ENCODE results near the gene IGFBP1.
A peak's percentile ranks its signal among the peaks of the same experiment; 100 is the strongest.

IGFBP1 gene

DNA sequence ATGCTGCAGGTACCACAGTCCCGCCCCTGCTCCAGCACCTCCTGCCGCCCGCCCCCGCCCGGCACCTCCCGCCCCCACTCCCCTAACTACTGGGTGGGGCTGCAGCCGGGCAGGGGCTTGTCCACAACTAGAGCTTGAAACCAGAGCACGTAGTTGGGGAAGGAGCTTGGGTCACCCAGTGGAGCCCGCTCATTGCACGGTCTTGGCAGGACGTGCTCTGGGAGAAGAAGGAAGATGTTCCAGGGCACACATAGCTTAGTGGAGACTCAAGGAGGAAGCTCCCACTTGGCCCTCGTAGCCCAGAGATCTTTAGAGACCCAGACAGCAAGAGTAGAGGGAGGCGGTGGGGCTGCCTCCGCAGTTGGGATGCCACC, 692 bp downstream of the IGFBP1 start:
- TF ChIP-seq SP1 (IDR thresholded peaks at IDR 0.05), result no peak
- no peak for TF ChIP-seq PKNOX1 (IDR thresholded peaks at IDR 0.05)
- no peak for TF ChIP-seq NFRKB (IDR thresholded peaks at IDR 0.05)
- CTCF ChIA-PET, result interaction anchor here (1.1 kb wide), 1 partner anchor 34 kb away, joined by 5 read pairs; no protein-coding TSS in a partner anchor
- no peak for DNase-seq (ENCODE audit: extremely low spot score)
- POLR2A ChIA-PET, result no interaction called here

- POLR2A ChIA-PET, result no interaction called here
- CTCF ChIA-PET, result interaction anchor here (1.1 kb wide), 1 partner anchor 33 kb away, joined by 5 read pairs; no protein-coding TSS in a partner anchor
Measured at GRCh38 chr7:45889367-45890067, 1.2 kb downstream of the IGFBP1 start.

GRCh38 chr7:45890125-45890901, 2.0 kb downstream of the IGFBP1 start:
- TF ChIP-seq FOXK2 (IDR thresholded peaks at IDR 0.05) (no peak), TARDBP (IDR thresholded peaks at IDR 0.05) (no peak), CTBP1 (IDR thresholded peaks at IDR 0.05; ENCODE audit: borderline replicate concordance) (no peak), SP1 (IDR thresholded peaks at IDR 0.05) (no peak), BHLHE40 (IDR thresholded peaks at IDR 0.05; ENCODE audit: borderline replicate concordance) (no peak), ELF4 (IDR thresholded peaks at IDR 0.05) (no peak), FOXM1 (IDR thresholded peaks at IDR 0.05; ENCODE audit: borderline replicate concordance) (no peak), SUZ12 (IDR thresholded peaks at IDR 0.05) (no peak), ZNF384 (IDR thresholded peaks at IDR 0.05) (no peak), PKNOX1 (IDR thresholded peaks at IDR 0.05) (no peak), NFRKB (IDR thresholded peaks at IDR 0.05) (no peak), ARNT (IDR thresholded peaks at IDR 0.05) (no peak), FOXA1 (IDR thresholded peaks at IDR 0.05) (no peak), HDGF (IDR thresholded peaks at IDR 0.05; ENCODE audit: borderline replicate concordance) (no peak), L3MBTL2 (conservative IDR thresholded peaks at IDR 0.05) (no peak)
- CTCF ChIA-PET, result interaction anchor here (0.8 to 1.0 kb wide), 2 partner anchors 9 to 28 kb away, joined by 4 to 7 read pairs; no protein-coding TSS in a partner anchor
- POLR2A ChIA-PET, result no interaction called here
- no peak for DNase-seq (ENCODE audit: extremely low spot score)

More at GRCh38 chr7:45889367-45890067, 1.2 kb downstream of the IGFBP1 start:
- TF ChIP-seq ELF4 (IDR thresholded peaks at IDR 0.05) (no peak), ARNT (IDR thresholded peaks at IDR 0.05) (no peak), FOXK2 (IDR thresholded peaks at IDR 0.05) (no peak), HDGF (IDR thresholded peaks at IDR 0.05; ENCODE audit: borderline replicate concordance) (no peak), CTBP1 (IDR thresholded peaks at IDR 0.05; ENCODE audit: borderline replicate concordance) (no peak), TARDBP (IDR thresholded peaks at IDR 0.05) (no peak), FOXM1 (IDR thresholded peaks at IDR 0.05; ENCODE audit: borderline replicate concordance) (no peak), L3MBTL2 (conservative IDR thresholded peaks at IDR 0.05) (no peak), ZNF384 (IDR thresholded peaks at IDR 0.05) (no peak), SP1 (IDR thresholded peaks at IDR 0.05) (no peak), NFRKB (IDR thresholded peaks at IDR 0.05) (no peak)
- no peak for DNase-seq (ENCODE audit: extremely low spot score)

- peak; percentile 22 for DNase-seq (ENCODE audit: extremely low spot score)
- ChIA-PET CTCF (interaction anchor here (0.8 to 1.0 kb wide), 2 partner anchors 9 to 27 kb away, joined by 4 to 7 read pairs; no protein-coding TSS in a partner anchor), POLR2A (no interaction called here)
- TF ChIP-seq FOXA1 (IDR thresholded peaks at IDR 0.05), result no peak
Measured at GRCh38 chr7:45890902-45891461, 2.7 kb downstream of the IGFBP1 start.

DNA sequence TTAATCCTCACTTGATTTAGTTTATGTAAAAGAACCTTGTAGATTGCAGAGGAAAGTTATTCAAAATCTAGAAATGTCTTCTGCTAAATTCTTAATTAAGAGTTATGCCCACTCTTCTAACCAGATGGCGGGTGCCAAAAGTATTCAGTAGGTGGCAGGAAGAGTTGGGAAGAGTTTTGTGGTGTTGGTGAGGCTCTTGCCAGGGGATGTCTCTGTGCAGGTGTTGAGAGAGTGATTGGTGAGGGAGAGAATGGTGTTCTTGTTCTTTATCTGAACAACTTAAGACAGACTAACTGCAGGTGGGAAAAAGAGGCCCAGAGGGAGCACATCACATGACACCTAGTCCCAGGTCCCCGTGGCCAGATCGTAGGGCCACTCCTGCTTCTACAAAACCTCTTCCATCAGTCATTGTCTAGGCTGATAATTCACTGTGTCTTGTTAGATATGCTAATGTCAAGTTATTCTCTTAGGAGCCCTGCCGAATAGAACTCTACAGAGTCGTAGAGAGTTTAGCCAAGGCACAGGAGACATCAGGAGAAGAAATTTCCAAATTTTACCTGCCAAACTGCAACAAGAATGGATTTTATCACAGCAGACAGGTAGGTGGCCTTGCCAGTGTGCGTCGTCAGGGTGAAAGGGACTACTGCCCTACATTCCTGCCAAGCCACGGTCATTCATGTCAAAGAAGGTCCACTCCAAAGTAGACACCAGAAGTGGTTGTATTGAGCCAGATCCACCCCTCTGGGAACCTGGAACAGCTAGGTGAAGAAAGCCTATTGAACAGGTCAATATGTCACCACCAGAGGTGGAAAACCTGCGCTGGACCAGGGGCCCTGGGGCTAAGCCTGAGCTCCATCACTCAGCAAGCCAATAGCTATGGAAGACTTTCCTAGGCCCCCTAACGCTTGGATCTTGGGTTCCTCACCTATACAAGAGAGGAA, 3.4 kb downstream of the IGFBP1 start:
- ChIA-PET POLR2A (no interaction called here), CTCF (interaction anchor here (1.0 kb wide), 1 partner anchor 27 kb away, joined by 7 read pairs; no protein-coding TSS in a partner anchor)
- DNase-seq (ENCODE audit: extremely low spot score), result no peak
- TF ChIP-seq FOXM1 (IDR thresholded peaks at IDR 0.05; ENCODE audit: borderline replicate concordance), result no peak
- no peak for TF ChIP-seq NFRKB (IDR thresholded peaks at IDR 0.05)
- no peak for TF ChIP-seq ARNT (IDR thresholded peaks at IDR 0.05)
- no peak for TF ChIP-seq SUZ12 (IDR thresholded peaks at IDR 0.05)
- no peak for TF ChIP-seq ZNF384 (IDR thresholded peaks at IDR 0.05)

DNA sequence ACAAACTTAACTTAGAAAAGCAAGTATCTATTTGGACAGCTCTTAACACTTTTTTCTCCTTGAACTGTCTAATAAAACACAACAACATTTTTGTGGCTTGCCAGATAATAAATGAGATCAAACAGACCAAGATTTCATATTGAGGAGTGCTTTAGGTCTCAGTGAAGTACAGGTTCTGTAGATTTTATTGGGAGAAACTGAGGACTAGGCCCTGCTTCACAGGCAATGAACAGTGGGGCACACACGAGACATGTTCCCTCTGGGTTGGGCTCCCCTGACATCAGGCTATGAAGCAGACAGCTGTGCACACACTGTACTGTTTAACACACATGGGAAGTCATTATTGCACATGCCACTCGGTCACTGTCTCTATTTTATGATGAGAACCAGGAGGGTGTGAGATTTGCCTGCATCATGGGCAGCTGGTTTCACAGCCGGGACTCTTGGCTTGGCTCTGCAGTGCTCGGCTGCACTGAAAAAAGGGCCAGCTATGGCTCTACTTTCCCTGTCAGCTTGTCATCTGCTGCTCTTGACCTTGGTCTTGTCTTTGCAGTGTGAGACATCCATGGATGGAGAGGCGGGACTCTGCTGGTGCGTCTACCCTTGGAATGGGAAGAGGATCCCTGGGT, 4.2 kb downstream of the IGFBP1 start:
- CTCF ChIA-PET, result no interaction called here
- POLR2A ChIA-PET, result no interaction called here
- DNase-seq (ENCODE audit: extremely low spot score), result no peak
- TF ChIP-seq NFRKB (IDR thresholded peaks at IDR 0.05), result no peak
- TF ChIP-seq TARDBP (IDR thresholded peaks at IDR 0.05), result no peak
- TF ChIP-seq CTBP1 (IDR thresholded peaks at IDR 0.05; ENCODE audit: borderline replicate concordance), result no peak
- no peak for TF ChIP-seq PKNOX1 (IDR thresholded peaks at IDR 0.05)
- no peak for TF ChIP-seq FOXK2 (IDR thresholded peaks at IDR 0.05)
- TF ChIP-seq BHLHE40 (IDR thresholded peaks at IDR 0.05; ENCODE audit: borderline replicate concordance), result no peak
- TF ChIP-seq FOXM1 (IDR thresholded peaks at IDR 0.05; ENCODE audit: borderline replicate concordance), result no peak
